ENCODE results near the gene POLK.

POLK gene

DNA sequence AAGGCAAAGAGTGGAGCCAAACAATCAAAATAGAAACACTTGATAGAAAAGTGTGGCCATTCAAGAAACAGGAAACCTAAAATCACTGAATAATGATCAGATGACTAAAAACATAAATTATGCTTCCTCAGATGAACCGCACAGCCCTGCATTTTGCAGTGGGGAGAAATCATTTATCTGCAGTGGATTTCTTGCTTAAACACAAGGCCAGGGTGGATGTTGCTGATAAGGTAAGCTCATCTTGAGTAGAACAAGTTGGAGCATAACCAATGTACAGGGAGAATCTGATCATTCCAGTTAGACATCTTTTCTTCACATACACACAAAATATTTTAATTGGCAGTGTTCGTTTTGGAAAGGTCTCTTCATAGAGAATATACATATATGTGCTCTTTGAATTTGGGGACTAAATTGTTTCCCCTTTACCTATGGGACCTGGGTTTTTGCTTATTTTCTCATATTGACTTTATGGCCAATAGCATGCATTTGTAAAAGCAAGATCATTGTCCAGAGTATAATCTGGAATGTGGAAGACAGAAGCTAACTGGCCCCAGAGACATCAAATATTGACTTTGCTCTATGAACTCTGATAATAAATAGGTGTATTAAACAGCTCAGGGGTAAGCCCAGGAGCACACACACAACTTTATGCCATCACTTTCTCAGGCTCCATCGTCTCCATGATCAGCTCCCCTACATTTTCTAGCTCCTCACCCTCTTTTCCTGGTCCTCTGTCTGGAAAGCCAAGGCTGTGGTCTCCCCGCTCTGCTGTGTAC is 108.7 kb downstream of the POLK start:
- Histone ChIP-seq H3K27ac (ENCODE audit: insufficient read depth in 1 of 2, low read depth in 1 of 2, low read length in 2 of 2, poor library complexity in 1 of 2, severe bottlenecking in 2 of 2) (no peak overlapping the region), H3K4me3 (ENCODE audit: control insufficient read depth in 1 of 7, extremely low read depth in 1 of 7, insufficient read depth in 4 of 7, low read depth in 2 of 7, low read length in 6 of 7) (no peak overlapping the region), H3K4me1 (ENCODE audit: control extremely low read depth in 1 of 4, control insufficient read depth in 4 of 4, insufficient read depth in 4 of 4, low read length in 3 of 4) (peaks cover 0 to 18% (median 14%) of the 10 kb centered on the region in 4 experiments), H3K27me3 (replicated peaks in 2 of 5; ENCODE audit: control insufficient read depth in 4 of 5, insufficient read depth in 5 of 5, low read length in 4 of 5) (peaks cover 0 to 6% (median 0%) of the 10 kb centered on the region in 5 experiments), H3K9me3 (ENCODE audit: control extremely low read depth in 1 of 5, control insufficient read depth in 4 of 5, insufficient read depth in 2 of 5, low read depth in 1 of 5, low read length in 4 of 5) (no peaks in the 10 kb centered on the region), H3K36me3 (ENCODE audit: control insufficient read depth in 4 of 4, insufficient read depth in 4 of 4, low read length in 3 of 4) (no peaks in the 10 kb centered on the region)
- 100% methylated on average over 1 of the region's 4 CpGs for WGBS (ENCODE audit: insufficient coverage)
- POLR2A ChIA-PET, result no interaction called here
- CTCF ChIA-PET, result interaction anchor here (0.9 to 2.0 kb wide), 3 partner anchors 11 to 33 kb away, joined by 3 to 10 read pairs (median 3); no protein-coding TSS in a partner anchor
- peak; percentile 37 to 85 (median 74) for DNase-seq

DNA sequence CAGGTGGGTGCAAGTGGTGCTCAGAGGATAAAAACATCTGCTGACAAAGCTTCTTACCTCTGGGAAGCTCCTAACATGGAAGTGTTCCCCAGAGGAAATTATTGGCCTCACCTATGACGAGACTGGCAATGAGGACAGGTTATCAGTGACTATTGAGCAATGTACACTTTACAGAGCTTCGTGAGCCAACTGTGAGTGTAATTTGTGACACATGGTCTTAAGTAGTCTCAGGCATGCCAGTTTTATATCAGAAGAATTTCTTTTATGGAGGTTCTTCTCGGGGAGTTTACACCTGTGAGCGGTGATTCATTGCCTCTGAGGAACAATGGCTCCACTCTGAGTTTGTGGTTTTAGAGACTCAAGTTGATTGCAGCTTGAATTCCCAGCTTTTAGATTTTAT is 110.9 kb downstream of the POLK start:
- 100% methylated on average over 4 of the region's 4 CpGs for WGBS (ENCODE audit: insufficient coverage)
- POLR2A ChIA-PET, result no interaction called here

DNA sequence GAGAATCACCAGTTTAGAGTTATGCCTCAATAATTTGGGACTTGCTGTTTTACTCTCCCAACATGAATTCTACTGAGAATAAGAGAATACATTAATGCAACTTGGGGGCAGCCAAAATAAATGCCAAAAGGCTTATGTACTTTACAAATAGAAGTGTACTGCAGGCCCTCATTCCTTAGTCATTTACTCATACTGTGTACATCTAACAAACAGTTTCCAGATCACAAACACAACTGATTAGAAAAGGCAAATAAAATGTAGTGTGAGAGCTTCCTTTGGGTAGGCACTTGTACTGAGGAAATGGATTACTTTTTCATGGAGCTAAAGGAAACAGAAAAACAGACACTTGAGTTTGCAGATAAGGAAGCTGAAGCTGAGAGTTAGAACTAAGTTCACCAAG is 112.2 kb downstream of the POLK start:
- Histone ChIP-seq H3K36me3 (ENCODE audit: control insufficient read depth in 4 of 4, insufficient read depth in 4 of 4, low read length in 3 of 4) (no peaks in the 10 kb centered on the region), H3K27ac (ENCODE audit: insufficient read depth in 1 of 2, low read depth in 1 of 2, low read length in 2 of 2, poor library complexity in 1 of 2, severe bottlenecking in 2 of 2) (no peak overlapping the region), H3K9me3 (ENCODE audit: control extremely low read depth in 1 of 5, control insufficient read depth in 4 of 5, insufficient read depth in 2 of 5, low read depth in 1 of 5, low read length in 4 of 5) (no peaks in the 10 kb centered on the region), H3K4me3 (ENCODE audit: control insufficient read depth in 1 of 7, extremely low read depth in 1 of 7, insufficient read depth in 4 of 7, low read depth in 2 of 7, low read length in 6 of 7) (no peak overlapping the region), H3K4me1 (ENCODE audit: control extremely low read depth in 1 of 4, control insufficient read depth in 4 of 4, insufficient read depth in 4 of 4, low read length in 3 of 4) (peaks cover 0 to 29% (median 14%) of the 10 kb centered on the region in 4 experiments), H3K27me3 (replicated peaks in 2 of 5; ENCODE audit: control insufficient read depth in 4 of 5, insufficient read depth in 5 of 5, low read length in 4 of 5) (peaks cover 0 to 6% (median 0%) of the 10 kb centered on the region in 5 experiments)
- DNase-seq, result no peak
- CTCF ChIA-PET, result no interaction called here
- POLR2A ChIA-PET, result no interaction called here

More for the DNA sequence above, 110.9 kb downstream of the POLK start:
- no peak overlapping the region for H3K27ac ChIP-seq (ENCODE audit: insufficient read depth in 1 of 2, low read depth in 1 of 2, low read length in 2 of 2, poor library complexity in 1 of 2, severe bottlenecking in 2 of 2)
- H3K27me3 ChIP-seq (replicated peaks in 2 of 5; ENCODE audit: control insufficient read depth in 4 of 5, insufficient read depth in 5 of 5, low read length in 4 of 5), result peaks cover 0 to 6% (median 0%) of the 10 kb centered on the region in 5 experiments
- H3K4me3 ChIP-seq (ENCODE audit: control insufficient read depth in 1 of 7, extremely low read depth in 1 of 7, insufficient read depth in 4 of 7, low read depth in 2 of 7, low read length in 6 of 7), result no peak overlapping the region
- CTCF ChIA-PET, result interaction anchor here (1.2 kb wide), 1 partner anchor 14 kb away, joined by 3 read pairs; no protein-coding TSS in a partner anchor
- peaks cover 0 to 28% (median 14%) of the 10 kb centered on the region in 4 experiments for H3K4me1 ChIP-seq (ENCODE audit: control extremely low read depth in 1 of 4, control insufficient read depth in 4 of 4, insufficient read depth in 4 of 4, low read length in 3 of 4)
- H3K9me3 ChIP-seq (ENCODE audit: control extremely low read depth in 1 of 5, control insufficient read depth in 4 of 5, insufficient read depth in 2 of 5, low read depth in 1 of 5, low read length in 4 of 5), result no peaks in the 10 kb centered on the region
- no peaks in the 10 kb centered on the region for H3K36me3 ChIP-seq (ENCODE audit: control insufficient read depth in 4 of 4, insufficient read depth in 4 of 4, low read length in 3 of 4)
- DNase-seq, result no peak

DNA sequence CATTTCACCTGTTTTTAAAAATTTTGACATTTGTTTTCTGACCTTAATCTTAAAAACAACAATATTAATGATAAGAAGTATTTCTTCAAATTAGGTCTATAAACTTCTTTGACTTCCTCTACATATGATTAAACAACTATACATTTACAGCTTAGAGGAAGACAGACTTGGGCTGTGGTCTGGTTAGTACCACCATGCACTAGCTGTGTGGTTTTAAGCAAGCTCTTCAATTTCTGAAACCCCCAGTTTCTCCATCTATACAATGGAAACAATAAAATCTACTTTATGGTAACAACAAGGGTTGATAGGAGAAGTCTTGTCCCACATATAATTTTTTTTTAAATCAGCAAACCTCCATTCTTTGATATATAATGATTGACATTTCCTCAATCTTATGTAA is 115.3 kb downstream of the POLK start:
- Histone ChIP-seq H3K9me3 (ENCODE audit: control extremely low read depth in 1 of 5, control insufficient read depth in 4 of 5, insufficient read depth in 2 of 5, low read depth in 1 of 5, low read length in 4 of 5) (no peaks in the 10 kb centered on the region), H3K4me3 (ENCODE audit: control insufficient read depth in 1 of 7, extremely low read depth in 1 of 7, insufficient read depth in 4 of 7, low read depth in 2 of 7, low read length in 6 of 7) (no peak overlapping the region), H3K27ac (ENCODE audit: insufficient read depth in 1 of 2, low read depth in 1 of 2, low read length in 2 of 2, poor library complexity in 1 of 2, severe bottlenecking in 2 of 2) (no peak overlapping the region), H3K36me3 (ENCODE audit: control insufficient read depth in 4 of 4, insufficient read depth in 4 of 4, low read length in 3 of 4) (no peaks in the 10 kb centered on the region), H3K27me3 (replicated peaks in 2 of 5; ENCODE audit: control insufficient read depth in 4 of 5, insufficient read depth in 5 of 5, low read length in 4 of 5) (peaks cover 0 to 6% (median 0%) of the 10 kb centered on the region in 5 experiments), H3K4me1 (ENCODE audit: control extremely low read depth in 1 of 4, control insufficient read depth in 4 of 4, insufficient read depth in 4 of 4, low read length in 3 of 4) (peaks cover 0 to 15% (median 0%) of the 10 kb centered on the region in 4 experiments)
- ChIA-PET POLR2A (no interaction called here), CTCF (no interaction called here)
- no peak for DNase-seq

DNA sequence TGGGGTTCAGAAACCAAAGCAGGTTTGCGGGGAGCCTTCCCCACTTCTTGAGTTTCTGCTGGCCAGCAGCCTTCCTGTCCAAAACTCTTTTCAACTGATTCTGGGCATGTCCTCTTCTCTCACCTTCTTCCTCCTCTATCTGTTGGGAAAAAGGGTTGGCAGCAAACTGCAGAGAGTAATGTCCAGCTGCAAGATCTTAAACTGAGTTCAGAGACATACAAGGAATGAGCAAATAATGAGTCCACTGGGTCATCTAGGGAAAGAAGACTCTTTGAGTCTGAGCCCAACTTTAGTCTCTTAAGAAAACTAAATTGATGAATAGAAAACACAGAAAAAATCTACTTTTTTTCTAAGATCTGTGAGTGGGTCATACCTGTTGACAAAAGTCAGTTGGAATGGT is 116.1 kb downstream of the POLK start:
- no peak for DNase-seq
- Histone ChIP-seq H3K4me3 (ENCODE audit: control insufficient read depth in 1 of 7, extremely low read depth in 1 of 7, insufficient read depth in 4 of 7, low read depth in 2 of 7, low read length in 6 of 7) (no peak overlapping the region), H3K9me3 (ENCODE audit: control extremely low read depth in 1 of 5, control insufficient read depth in 4 of 5, insufficient read depth in 2 of 5, low read depth in 1 of 5, low read length in 4 of 5) (no peaks in the 10 kb centered on the region), H3K4me1 (ENCODE audit: control extremely low read depth in 1 of 4, control insufficient read depth in 4 of 4, insufficient read depth in 4 of 4, low read length in 3 of 4) (peaks cover 0 to 15% (median 0%) of the 10 kb centered on the region in 4 experiments), H3K27ac (ENCODE audit: insufficient read depth in 1 of 2, low read depth in 1 of 2, low read length in 2 of 2, poor library complexity in 1 of 2, severe bottlenecking in 2 of 2) (no peak overlapping the region), H3K27me3 (replicated peaks in 2 of 5; ENCODE audit: control insufficient read depth in 4 of 5, insufficient read depth in 5 of 5, low read length in 4 of 5) (no peaks in the 10 kb centered on the region), H3K36me3 (ENCODE audit: control insufficient read depth in 4 of 4, insufficient read depth in 4 of 4, low read length in 3 of 4) (no peaks in the 10 kb centered on the region)
- WGBS (ENCODE audit: insufficient coverage), result 100% methylated on average over 1 of the region's 1 CpG
- ChIA-PET CTCF (no interaction called here), POLR2A (no interaction called here)

DNA sequence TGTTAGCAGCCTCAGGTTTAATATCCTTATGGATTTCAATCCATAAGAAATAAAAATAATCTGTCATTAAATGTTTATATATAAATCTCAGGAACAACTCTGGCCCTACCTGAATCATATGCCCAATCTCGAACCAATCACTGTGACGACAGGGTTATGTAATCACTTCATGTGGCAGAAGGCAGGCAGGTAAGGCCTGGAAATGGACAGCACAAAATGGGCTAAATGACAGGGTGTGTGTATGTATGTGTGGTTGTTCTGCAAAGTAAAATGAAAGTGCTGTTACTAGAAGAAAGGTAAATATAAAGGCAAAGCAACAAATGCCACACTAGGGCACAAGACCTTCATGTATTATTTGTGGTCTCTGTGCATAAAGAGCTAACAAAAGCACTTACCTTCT is 119.2 kb downstream of the POLK start:
- no peak for DNase-seq
- no peak overlapping the region for H3K4me3 ChIP-seq (ENCODE audit: control insufficient read depth in 1 of 7, extremely low read depth in 1 of 7, insufficient read depth in 4 of 7, low read depth in 2 of 7, low read length in 6 of 7)
- peaks cover 0 to 5% (median 0%) of the 10 kb centered on the region in 5 experiments for H3K9me3 ChIP-seq (ENCODE audit: control extremely low read depth in 1 of 5, control insufficient read depth in 4 of 5, insufficient read depth in 2 of 5, low read depth in 1 of 5, low read length in 4 of 5)
- H3K4me1 ChIP-seq (ENCODE audit: control extremely low read depth in 1 of 4, control insufficient read depth in 4 of 4, insufficient read depth in 4 of 4, low read length in 3 of 4), result peaks cover 0 to 18% (median 3%) of the 10 kb centered on the region in 4 experiments
- no peak overlapping the region for H3K27ac ChIP-seq (ENCODE audit: insufficient read depth in 1 of 2, low read depth in 1 of 2, low read length in 2 of 2, poor library complexity in 1 of 2, severe bottlenecking in 2 of 2)
- ChIA-PET POLR2A (no interaction called here), CTCF (interaction anchor here (3.0 kb wide), 1 partner anchor 10 kb away, joined by 10 read pairs; no protein-coding TSS in a partner anchor)
- no CpG with 5 or more reads among the region's 2 CpGs for WGBS (ENCODE audit: insufficient coverage)
- no peaks in the 10 kb centered on the region for H3K36me3 ChIP-seq (ENCODE audit: control insufficient read depth in 4 of 4, insufficient read depth in 4 of 4, low read length in 3 of 4)
- H3K27me3 ChIP-seq (replicated peaks in 2 of 5; ENCODE audit: control insufficient read depth in 4 of 5, insufficient read depth in 5 of 5, low read length in 4 of 5), result no peaks in the 10 kb centered on the region

DNA sequence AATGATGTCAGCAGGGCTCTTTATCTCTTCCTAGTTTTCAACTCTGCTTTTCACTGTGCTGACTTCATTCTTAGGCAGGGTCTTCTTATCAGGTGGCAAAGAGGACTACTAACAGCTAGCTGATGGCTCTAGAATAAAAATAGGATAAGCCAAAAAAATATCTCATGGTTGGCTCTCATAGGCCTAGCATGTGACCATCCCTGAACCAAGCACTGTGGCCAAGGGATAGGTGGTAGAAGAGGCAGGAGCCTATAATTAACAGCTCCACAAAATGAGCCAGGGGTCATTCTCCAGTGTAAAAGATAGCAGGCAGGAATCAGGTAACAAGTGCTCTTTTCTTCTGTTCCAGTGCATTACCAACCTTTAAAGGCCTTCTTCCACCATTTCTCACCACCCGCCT is 120.6 kb downstream of the POLK start:
- no peaks in the 10 kb centered on the region for H3K36me3 ChIP-seq (ENCODE audit: control insufficient read depth in 4 of 4, insufficient read depth in 4 of 4, low read length in 3 of 4)
- DNase-seq, result no peak
- H3K9me3 ChIP-seq (ENCODE audit: control extremely low read depth in 1 of 5, control insufficient read depth in 4 of 5, insufficient read depth in 2 of 5, low read depth in 1 of 5, low read length in 4 of 5), result peaks cover 0 to 5% (median 0%) of the 10 kb centered on the region in 5 experiments
- no peak overlapping the region for H3K4me3 ChIP-seq (ENCODE audit: control insufficient read depth in 1 of 7, extremely low read depth in 1 of 7, insufficient read depth in 4 of 7, low read depth in 2 of 7, low read length in 6 of 7)
- ChIA-PET POLR2A (no interaction called here), CTCF (interaction anchor here (0.9 to 3.0 kb wide), 2 partner anchors 12 to 24 kb away, joined by 3 to 10 read pairs; no protein-coding TSS in a partner anchor)
- no peak overlapping the region for H3K27ac ChIP-seq (ENCODE audit: insufficient read depth in 1 of 2, low read depth in 1 of 2, low read length in 2 of 2, poor library complexity in 1 of 2, severe bottlenecking in 2 of 2)
- no peaks in the 10 kb centered on the region for H3K27me3 ChIP-seq (replicated peaks in 2 of 5; ENCODE audit: control insufficient read depth in 4 of 5, insufficient read depth in 5 of 5, low read length in 4 of 5)
- 86% methylated on average over 1 of the region's 1 CpG for WGBS (ENCODE audit: insufficient coverage)
- peaks cover 0 to 11% (median 3%) of the 10 kb centered on the region in 4 experiments for H3K4me1 ChIP-seq (ENCODE audit: control extremely low read depth in 1 of 4, control insufficient read depth in 4 of 4, insufficient read depth in 4 of 4, low read length in 3 of 4)

Data from common myeloid progenitor, CD34-positive (primary cell).